GM12878 (cell line): Measurements from ENCODE around the gene OLFML2A. TPM values are rescaled to one million over a fixed set of nuclear protein-coding genes. Genes with fewer than 3 reads are reported as not detected.

Experiments used
- ATAC-seq: fragments of 200-7000 bp; cut with Tn5 transposase; 3 replicates; pipeline ENCODE4 v1.9.1; 2020; ENCODE audit warnings: mild to moderate bottlenecking, moderate library complexity
- BruUV-seq: library from RNA; stranded (reverse); fragments of 400-500 nt; replicated peaks from 2 replicates; lab custom pipeline; 2021; lab: Mats Ljungman, UMichigan
- CTCF ChIA-PET: fragments of 300-600 bp; sonication (Branson Sonifier 250); formaldehyde crosslinking; extraction: SDS; loops from one replicate; lab custom pipeline; 2021; ENCODE audit warnings: inconsistent platforms; lab: Yijun Ruan, JAX
- POLR2A ChIA-PET: fragments of 350-600 bp; formaldehyde crosslinking; extraction: SDS; loops from one replicate; lab custom pipeline; 2021; ENCODE audit warnings: inconsistent platforms; lab: Charles Lee
- RAD21 ChIA-PET: fragments of 300-600 bp; sonication (Branson Sonifier 250); formaldehyde crosslinking; loops from one replicate; lab custom pipeline; 2023; ENCODE audit warnings: antibody characterized with exemption; ENCODE audit not compliant: unreplicated experiment; lab: Charles Lee
- SMC1A ChIA-PET: fragments of 300-600 bp; sonication (Branson Sonifier 250); formaldehyde crosslinking; loops from one replicate; lab custom pipeline; 2023; ENCODE audit not compliant: unreplicated experiment, uncharacterized antibody; lab: Charles Lee
- DNase-seq: peaks from one replicate; pipeline ENCODE4 v3.0.0-alpha.2; 2011; ENCODE audit warnings: low read depth, low spot score
- FAIRE-seq: peaks from 3 replicates; lab custom pipeline; 2011; peaks lifted over from hg19 to GRCh38; lab: Jason Lieb, UNC
- H2AFZ ChIP-seq: 2 replicates; pipeline ENCODE4 v1.6.0; 2011; ENCODE audit warnings: low read depth, low read length, control low read depth; ENCODE audit not compliant: control insufficient read depth
- H3K27ac ChIP-seq: 2 replicates; pipeline ENCODE4 v1.5.1; 2011; ENCODE audit warnings: control low read depth; ENCODE audit not compliant: control insufficient read depth, insufficient read depth
- H3K27me3 ChIP-seq, 2 experiments: replicated peaks in 1 of 2; 2 replicates each; pipeline versions ENCODE4 v1.6.0 to v1.6.1; 2011; ENCODE audit warnings: low read length in 1 of 2; ENCODE audit not compliant: control insufficient read depth in 2 of 2, insufficient read depth in 2 of 2
- H3K36me3 ChIP-seq, 2 experiments: 2 replicates each; pipeline ENCODE4 v1.5.1; 2011; ENCODE audit warnings: low read length in 1 of 2; ENCODE audit not compliant: control insufficient read depth in 2 of 2, insufficient read depth in 2 of 2
- H3K4me1 ChIP-seq: 2 replicates; pipeline ENCODE4 v1.6.1; 2011; ENCODE audit warnings: mild to moderate bottlenecking, low read length, moderate library complexity, mixed read lengths; ENCODE audit not compliant: control insufficient read depth, insufficient read depth
- H3K4me2 ChIP-seq: 2 replicates; pipeline ENCODE4 v1.6.0; 2011; ENCODE audit warnings: control low read depth; ENCODE audit not compliant: control insufficient read depth, insufficient read depth
- H3K4me3 ChIP-seq: fragments of 200-600 bp; sonication (generic); 2 replicates; pipeline ENCODE4 v1.5.1; 2016
- H3K79me2 ChIP-seq: 2 replicates; pipeline ENCODE4 v1.6.0; 2011; ENCODE audit warnings: low read length; ENCODE audit not compliant: control insufficient read depth, insufficient read depth
- H3K9ac ChIP-seq: 2 replicates; pipeline ENCODE4 v1.8.0; 2011; ENCODE audit warnings: low read length, control low read depth, mixed read lengths; ENCODE audit not compliant: control insufficient read depth, insufficient read depth
- H3K9me3 ChIP-seq: replicated peaks from 3 replicates; pipeline ENCODE4 v1.5.1; 2011; ENCODE audit warnings: mild to moderate bottlenecking, low read length; ENCODE audit not compliant: control insufficient read depth, insufficient read depth
- H4K20me1 ChIP-seq: 2 replicates; pipeline ENCODE4 v1.6.0; 2011; ENCODE audit not compliant: control insufficient read depth, insufficient read depth
- ASH2L ChIP-seq: fragments of 300-600, 200-600 bp; sonication (generic); IDR thresholded peaks from 2 replicates; pipeline ENCODE4 v1.6.1; 2017; ENCODE audit warnings: low read depth, mild to moderate bottlenecking, borderline replicate concordance
- CEBPB ChIP-seq, 2 experiments: fragments of 150-350 bp in 1 of 2; IDR thresholded peaks; 2 replicates each; pipeline ENCODE4 v1.6.1; 2012 to 2014; ENCODE audit warnings: low read depth in 2 of 2, low read length in 2 of 2, borderline replicate concordance in 1 of 2, inconsistent platforms in 1 of 2
- EED ChIP-seq: sonication (generic); IDR thresholded peaks from 2 replicates; pipeline ENCODE4 v1.6.1; 2016; ENCODE audit warnings: antibody characterized with exemption, low read depth
- RAD21 ChIP-seq: IDR thresholded peaks from 2 replicates; pipeline ENCODE4 v1.6.1; 2011; ENCODE audit warnings: mild to moderate bottlenecking, low read depth, low read length, moderate library complexity; ENCODE audit not compliant: insufficient read depth
- RCOR1 ChIP-seq: conservative IDR thresholded peaks from 2 replicates; pipeline ENCODE4 v1.6.1; 2012; ENCODE audit warnings: low read depth, low read length, improper control_type of control experiment
- RFX5 ChIP-seq: IDR thresholded peaks from 2 replicates; pipeline ENCODE4 v1.6.1; 2011; ENCODE audit warnings: low read depth, low read length, improper control_type of control experiment
- SMARCA5 ChIP-seq: fragments of 450-650 bp; IDR thresholded peaks from 2 replicates; pipeline ENCODE4 v1.6.1; 2017; ENCODE audit warnings: mild to moderate bottlenecking
- SPI1 ChIP-seq: IDR thresholded peaks from 2 replicates; pipeline ENCODE4 v1.6.1; 2011; ENCODE audit warnings: low read depth, mild to moderate bottlenecking, low read length, moderate library complexity, borderline replicate concordance; ENCODE audit not compliant: insufficient read depth
- SREBF1 ChIP-seq: IDR thresholded peaks from 2 replicates; pipeline ENCODE4 v1.6.1; 2012; ENCODE audit warnings: mild to moderate bottlenecking, low read length
- ZZZ3 ChIP-seq: IDR thresholded peaks from 2 replicates; pipeline ENCODE4 v1.6.1; 2011; ENCODE audit warnings: low read depth; ENCODE audit not compliant: control insufficient read depth, insufficient read length
- WGBS: methylation state at CpG from one replicate; pipeline ENCODE4 v1.1.6; 2016; ENCODE audit warnings: low lambda C conversion rate; ENCODE audit not compliant: insufficient replicate concordance, insufficient coverage; ENCODE audit errors: missing lambda C conversion rate; 5-methylcytosine and 5-hydroxymethylcytosine counted together
- in situ Hi-C: fragments of 300-500 bp; cut with MboI; formaldehyde crosslinking; loops from 9 replicates; pipeline ENCODE4 v1.14.3; 2018; ENCODE audit warnings: mixed read lengths
- intact Hi-C: fragments of 100-400 bp; cut with micrococcal nuclease; formaldehyde crosslinking; loops from one replicate; pipeline ENCODE4 v1.14.2; 2022; ENCODE audit not compliant: unreplicated experiment
- polyA plus RNA-seq, 11 experiments: library from polyadenylated mRNA; depleted of rRNA in 4 of 11; unstranded in 6 of 11; stranded (reverse) in 5 of 11; fragments of >200 nt; fragmentation: Nextera tagmentation in 4 of 11; fragmentation: Illumina TruSeq in 1 of 11; extraction: Ambion mirVana in 4 of 11; extraction: Trizol in 1 of 11; gene quantifications; 1 replicate in 1 of 11; 2 replicates in 10 of 11; pipeline versions ENCODE4 v1.2.1 to v1.2.3, GENCODE V29; 2011 to 2016; ENCODE audit warnings: inconsistent platforms in 2 of 11, missing spikeins in 2 of 11, low read depth in 1 of 11
- total RNA-seq, 4 experiments: library from RNA; depleted of rRNA in 3 of 4; stranded (reverse); fragments of >200 nt in 3 of 4; fragmentation: Illumina TruSeq in 1 of 4; extraction: Trizol in 1 of 4; gene quantifications; 2 replicates each; pipeline versions ENCODE4 v1.2.1 to v1.2.3, GENCODE V29; 2013 to 2021

OLFML2A gene
- total and polyA plus RNA-seq, 10 of the 15 experiments (the other 5 are each of a cell fraction or from before 2014, with no cell fraction given), result 0.02 to 0.13 (median 0.10) TPM; not detected in 4

- TF ChIP-seq RAD21 (no peak), RFX5 (no peak), ZZZ3 (no peak), RCOR1 (no peak), SMARCA5 (no peak), CEBPB (IDR thresholded peaks at IDR 0.05; ENCODE audit: borderline replicate concordance in 1 of 2, low read depth in 2 of 2, low read length in 2 of 2) (no peak), SREBF1 (no peak), ASH2L (no peak)
Measured at GRCh38 chr9:124813041-124813440, 36.1 kb downstream of the OLFML2A start (continued).

- TF ChIP-seq EED (no peak), SPI1 (0 out of 2 replicates have a peak, but pooled peaks have one; percentile 5)
- TF ChIP-seq, all 136 proteins: peak for 1
- Histone ChIP-seq H3K36me3 (no peaks in the 10 kb centered on the region), H2AFZ (no peak overlapping the region), H3K27me3 (no peaks in the 10 kb centered on the region), H3K4me2 (no peak overlapping the region), H3K9me3 (no peaks in the 10 kb centered on the region), H3K4me3 (no peak overlapping the region), H3K9ac (no peak overlapping the region), H3K4me1 (peaks cover 4% of the 10 kb centered on the region), H3K79me2 (no peaks in the 10 kb centered on the region), H4K20me1 (no peaks in the 10 kb centered on the region), H3K27ac (no peak overlapping the region)
- in situ Hi-C loops (no loop called here), intact Hi-C loops (no loop called here)
- FAIRE-seq, result no peak
- POLR2A ChIA-PET, result no interaction called here
- CTCF ChIA-PET, result interaction anchor here (0.9 to 1.4 kb wide), 8 partner anchors 10 to 40 kb away, joined by 3 to 6 read pairs (median 3); partner anchors contain the start of gene WDR38
- SMC1A ChIA-PET, result interaction anchor here (0.7 to 2.0 kb wide), 5 partner anchors 9 to 80 kb away, joined by 3 to 6 read pairs (median 4); no protein-coding TSS in a partner anchor
- RAD21 ChIA-PET, result interaction anchor here (1.1 kb wide), 1 partner anchor 12 kb away, joined by 3 read pairs; no protein-coding TSS in a partner anchor
- BruUV-seq, result no TSS peak
- WGBS, result 68% methylated on average over 11 of the region's 11 CpGs
- ATAC-seq, result no peak
- DNase-seq, result no peak
Measured at GRCh38 chr9:124813501-124814163, 36.7 kb downstream of the OLFML2A start.
